HepG2 (cell line): Measurements from ENCODE around the gene SS18L1. TPM values are rescaled to one million over a fixed set of nuclear protein-coding genes. Genes with fewer than 3 reads are reported as not detected.

Experiments
- CREB1 ChIP-seq, 2 experiments: fragments of 450-650 bp in 1 of 2; IDR thresholded peaks; 2 replicates each; pipeline ENCODE4 v1.6.1; 2016 to 2017; ENCODE audit warnings: control low read depth in 1 of 2, mild to moderate bottlenecking in 1 of 2, missing compliant biosample characterization in 1 of 2, missing genetic modification characterization in 1 of 2
- HDAC6 ChIP-seq: fragments of 200-600 bp; sonication (generic); IDR thresholded peaks from 2 replicates; pipeline ENCODE4 v1.7.0; 2017; ENCODE audit warnings: mild to moderate bottlenecking, antibody characterized with exemption, low read length, low read depth
- HNRNPK ChIP-seq: fragments of 200-400 bp; formaldehyde crosslinking; IDR thresholded peaks from 2 replicates; pipeline ENCODE4 v1.6.1; 2018; ENCODE audit warnings: low read length, low read depth, moderate library complexity, mild to moderate bottlenecking; ENCODE audit not compliant: poor library complexity, severe bottlenecking
- JDP2 ChIP-seq: sonication (generic); formaldehyde crosslinking; IDR thresholded peaks from 2 replicates; pipeline ENCODE4 v1.8.1; 2022; ENCODE audit warnings: missing genetic modification reagents, borderline replicate concordance
- JUND ChIP-seq: sonication (generic); formaldehyde crosslinking; IDR thresholded peaks from 2 replicates; pipeline ENCODE4 v1.8.0; 2022; ENCODE audit warnings: mild to moderate bottlenecking, missing genetic modification reagents
- KLF9 ChIP-seq: IDR thresholded peaks from 2 replicates; pipeline ENCODE4 v1.6.1; 2016; ENCODE audit warnings: low read depth
- MAFF ChIP-seq: IDR thresholded peaks from 2 replicates; pipeline ENCODE4 v1.6.1; 2011; ENCODE audit warnings: low read depth, low read length, improper control_type of control experiment
- NCOA2 ChIP-seq: sonication (generic); formaldehyde crosslinking; IDR thresholded peaks from 2 replicates; pipeline ENCODE4 v1.8.0; 2022; ENCODE audit warnings: inconsistent platforms
- NR2C2 ChIP-seq: sonication (generic); formaldehyde crosslinking; IDR thresholded peaks from 2 replicates; pipeline ENCODE4 v1.4.0; 2020; ENCODE audit warnings: missing genetic modification reagents, mild to moderate bottlenecking, moderate library complexity, borderline replicate concordance
- PHB2 ChIP-seq: fragments of 450-650 bp; IDR thresholded peaks from 2 replicates; pipeline ENCODE4 v1.6.1; 2018; ENCODE audit not compliant: partially characterized antibody
- SP1 ChIP-seq, 2 experiments: fragments of 450-650 bp in 1 of 2; sonication (generic) in 1 of 2; formaldehyde crosslinking in 1 of 2; IDR thresholded peaks; 2 replicates each; pipeline versions ENCODE4 v1.4.0 to v1.6.1; 2016 to 2020; ENCODE audit warnings: missing genetic modification reagents in 1 of 2
- SRSF1 ChIP-seq: fragments of 200-400 bp; formaldehyde crosslinking; optimal IDR thresholded peaks from 2 replicates; pipeline ENCODE3; 2017; ENCODE audit warnings: mild to moderate bottlenecking, low read depth, low read length, moderate library complexity
- YEATS4 ChIP-seq: sonication (generic); formaldehyde crosslinking; IDR thresholded peaks from 2 replicates; pipeline ENCODE4 v1.4.0; 2020; ENCODE audit warnings: missing genetic modification reagents, borderline replicate concordance
- ZFP62 ChIP-seq: sonication (generic); formaldehyde crosslinking; IDR thresholded peaks from 2 replicates; pipeline ENCODE4 v1.4.0; 2020; ENCODE audit warnings: missing genetic modification reagents
- ZNF30 ChIP-seq: sonication (generic); formaldehyde crosslinking; IDR thresholded peaks from 2 replicates; pipeline ENCODE4 v1.5.0; 2020; ENCODE audit warnings: mild to moderate bottlenecking, missing genetic modification reagents
- polyA plus RNA-seq, 8 experiments: library from polyadenylated mRNA; depleted of rRNA in 3 of 8; stranded (reverse) in 7 of 8; unstranded in 1 of 8; fragments of >200 nt; fragmentation: Illumina TruSeq in 4 of 8; extraction: Trizol in 4 of 8; gene quantifications; 2 replicates each; pipeline versions ENCODE4 v1.2.1 to v1.2.3, GENCODE V29; 2011 to 2016; ENCODE audit warnings: low read depth in 4 of 8, missing spikeins in 1 of 8, mixed read lengths in 1 of 8; ENCODE audit not compliant: insufficient read depth in 1 of 8
- total RNA-seq, 5 experiments: library from RNA; depleted of rRNA; stranded (reverse); fragments of >200 nt; fragmentation: Illumina TruSeq; extraction: Trizol; gene quantifications; 2 replicates each; pipeline ENCODE4 v1.2.3, GENCODE V29; 2016; ENCODE audit warnings: low read depth in 1 of 5
- TF ChIP-seq, protein P1 (sequence below), 2 experiments: sonication (generic) in 1 of 2; formaldehyde crosslinking in 1 of 2; IDR thresholded peaks; 2 replicates each; pipeline versions ENCODE4 v1.4.0 to v1.6.1; 2016 to 2020; ENCODE audit warnings: borderline replicate concordance in 1 of 2, low read depth in 1 of 2, mild to moderate bottlenecking in 1 of 2, missing genetic modification reagents in 1 of 2
- TF ChIP-seq, protein P2 (sequence below): sonication (generic); formaldehyde crosslinking; conservative IDR thresholded peaks from 2 replicates; pipeline ENCODE4 v1.8.1; 2023; ENCODE audit warnings: missing genetic modification reagents
- TF ChIP-seq, protein P3 (sequence below): sonication (generic); formaldehyde crosslinking; conservative IDR thresholded peaks from 2 replicates; pipeline ENCODE4 v1.5.0; 2020; ENCODE audit warnings: missing genetic modification reagents

SS18L1 gene
- total and polyA plus RNA-seq, 2 of the 13 experiments (the other 11 are each of a cell fraction or from before 2014, with no cell fraction given): 17.8 to 27.6 TPM

DNA sequence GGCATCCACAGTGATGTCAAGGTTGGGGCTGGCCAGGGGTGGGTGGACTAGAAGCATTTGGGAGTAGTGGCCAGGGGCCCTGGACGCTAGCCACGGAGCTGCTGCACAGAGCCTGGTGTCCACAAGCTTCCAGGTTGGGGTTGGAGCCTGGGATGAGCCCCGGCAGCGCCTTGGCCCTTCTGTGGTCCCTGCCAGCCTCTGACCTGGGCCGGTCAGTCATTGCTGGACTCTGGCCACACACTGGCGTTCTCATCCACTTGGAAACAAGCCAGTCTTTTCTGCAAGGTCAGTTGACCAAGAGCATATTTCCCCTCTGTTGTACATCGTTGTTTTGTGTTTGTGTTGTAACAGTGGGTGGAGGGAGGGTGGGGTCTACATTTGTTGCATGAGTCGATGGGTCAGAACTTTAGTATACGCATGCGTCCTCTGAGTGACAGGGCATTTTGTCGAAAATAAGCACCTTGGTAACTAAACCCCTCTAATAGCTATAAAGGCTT lies 8.8 kb upstream of the SS18L1 start (continued):
- TF ChIP-seq, protein P1, sequence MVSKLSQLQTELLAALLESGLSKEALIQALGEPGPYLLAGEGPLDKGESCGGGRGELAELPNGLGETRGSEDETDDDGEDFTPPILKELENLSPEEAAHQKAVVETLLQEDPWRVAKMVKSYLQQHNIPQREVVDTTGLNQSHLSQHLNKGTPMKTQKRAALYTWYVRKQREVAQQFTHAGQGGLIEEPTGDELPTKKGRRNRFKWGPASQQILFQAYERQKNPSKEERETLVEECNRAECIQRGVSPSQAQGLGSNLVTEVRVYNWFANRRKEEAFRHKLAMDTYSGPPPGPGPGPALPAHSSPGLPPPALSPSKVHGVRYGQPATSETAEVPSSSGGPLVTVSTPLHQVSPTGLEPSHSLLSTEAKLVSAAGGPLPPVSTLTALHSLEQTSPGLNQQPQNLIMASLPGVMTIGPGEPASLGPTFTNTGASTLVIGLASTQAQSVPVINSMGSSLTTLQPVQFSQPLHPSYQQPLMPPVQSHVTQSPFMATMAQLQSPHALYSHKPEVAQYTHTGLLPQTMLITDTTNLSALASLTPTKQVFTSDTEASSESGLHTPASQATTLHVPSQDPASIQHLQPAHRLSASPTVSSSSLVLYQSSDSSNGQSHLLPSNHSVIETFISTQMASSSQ (IDR thresholded peaks at IDR 0.05; ENCODE audit: low read depth): no peak
- TF ChIP-seq, protein P1 (CRISPR knock-in tag; IDR thresholded peaks at IDR 0.05; ENCODE audit: borderline replicate concordance): peak; percentile 54; the same call in 1 of the 2 replicates
- TF ChIP-seq NR2C2: peak; percentile 67; the same call in 1 of the 2 replicates
- 0 out of 2 replicates have a peak, but pooled peaks have one; percentile 20 for TF ChIP-seq CREB1 (IDR thresholded peaks at IDR 0.05)
- no peak; the same call in 1 of the 2 replicates for TF ChIP-seq CREB1 (CRISPR knock-in tag; IDR thresholded peaks at IDR 0.05)
- 0 out of 2 replicates have a peak, but pooled peaks have one; percentile 29 for TF ChIP-seq JUND (CRISPR knock-in tag)
- peak; percentile 58 for TF ChIP-seq NCOA2
- peak; percentile 63 for TF ChIP-seq MAFF
- TF ChIP-seq JDP2 (CRISPR knock-in tag): no peak
- TF ChIP-seq YEATS4 (CRISPR knock-in tag): peak; percentile 44; the same call in 1 of the 2 replicates
- TF ChIP-seq HNRNPK: no peak
- no peak for TF ChIP-seq ZNF30
- no peak for TF ChIP-seq SRSF1
- TF ChIP-seq HDAC6: no peak
- TF ChIP-seq, protein P2, sequence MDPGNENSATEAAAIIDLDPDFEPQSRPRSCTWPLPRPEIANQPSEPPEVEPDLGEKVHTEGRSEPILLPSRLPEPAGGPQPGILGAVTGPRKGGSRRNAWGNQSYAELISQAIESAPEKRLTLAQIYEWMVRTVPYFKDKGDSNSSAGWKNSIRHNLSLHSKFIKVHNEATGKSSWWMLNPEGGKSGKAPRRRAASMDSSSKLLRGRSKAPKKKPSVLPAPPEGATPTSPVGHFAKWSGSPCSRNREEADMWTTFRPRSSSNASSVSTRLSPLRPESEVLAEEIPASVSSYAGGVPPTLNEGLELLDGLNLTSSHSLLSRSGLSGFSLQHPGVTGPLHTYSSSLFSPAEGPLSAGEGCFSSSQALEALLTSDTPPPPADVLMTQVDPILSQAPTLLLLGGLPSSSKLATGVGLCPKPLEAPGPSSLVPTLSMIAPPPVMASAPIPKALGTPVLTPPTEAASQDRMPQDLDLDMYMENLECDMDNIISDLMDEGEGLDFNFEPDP (CRISPR knock-in tag): no peak
- no peak for TF ChIP-seq SP1 (IDR thresholded peaks at IDR 0.05)
- no peak for TF ChIP-seq SP1 (CRISPR knock-in tag; IDR thresholded peaks at IDR 0.05)
- TF ChIP-seq, protein P3, sequence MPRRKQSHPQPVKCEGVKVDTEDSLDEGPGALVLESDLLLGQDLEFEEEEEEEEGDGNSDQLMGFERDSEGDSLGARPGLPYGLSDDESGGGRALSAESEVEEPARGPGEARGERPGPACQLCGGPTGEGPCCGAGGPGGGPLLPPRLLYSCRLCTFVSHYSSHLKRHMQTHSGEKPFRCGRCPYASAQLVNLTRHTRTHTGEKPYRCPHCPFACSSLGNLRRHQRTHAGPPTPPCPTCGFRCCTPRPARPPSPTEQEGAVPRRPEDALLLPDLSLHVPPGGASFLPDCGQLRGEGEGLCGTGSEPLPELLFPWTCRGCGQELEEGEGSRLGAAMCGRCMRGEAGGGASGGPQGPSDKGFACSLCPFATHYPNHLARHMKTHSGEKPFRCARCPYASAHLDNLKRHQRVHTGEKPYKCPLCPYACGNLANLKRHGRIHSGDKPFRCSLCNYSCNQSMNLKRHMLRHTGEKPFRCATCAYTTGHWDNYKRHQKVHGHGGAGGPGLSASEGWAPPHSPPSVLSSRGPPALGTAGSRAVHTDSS (CRISPR knock-in tag): no peak
- TF ChIP-seq PHB2: no peak
- TF ChIP-seq KLF9 (CRISPR knock-in tag): no peak
- no peak for TF ChIP-seq ZFP62 (CRISPR knock-in tag)
